ENCODE data around the gene OMG. TPM values are rescaled to one million over a fixed set of nuclear protein-coding genes. Genes with fewer than 3 reads are reported as not detected.
"Not testable (repeated sequence)": the region's sequence is repeated elsewhere in the genome, so short reads cannot be mapped to it uniquely, and the experiment has no call there.

The OMG gene
- total RNA-seq, 1 donor = 0.63 TPM

DNA sequence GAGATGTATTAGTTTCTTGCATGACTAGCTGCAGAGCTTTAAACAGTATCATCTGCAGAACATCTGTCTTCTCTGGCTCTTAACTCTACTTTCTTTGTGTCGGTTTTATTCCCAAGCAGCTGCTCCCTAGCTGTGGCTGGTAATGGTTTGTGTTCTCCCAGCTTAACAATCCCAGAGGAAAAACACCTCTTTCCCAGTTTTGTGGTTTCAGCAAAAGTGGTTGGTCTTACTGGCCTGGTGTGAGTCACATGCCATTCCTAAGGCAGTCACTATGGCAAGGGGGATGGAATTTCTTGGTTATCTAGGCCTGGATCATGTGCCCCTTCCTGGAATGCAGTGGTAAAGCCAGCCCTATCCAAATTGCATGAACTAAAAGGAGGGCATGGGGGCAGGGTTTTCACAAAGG is 27.5 kb downstream of the OMG start:
- TF ChIP-seq CTCF (IDR thresholded peaks at IDR 0.05; ENCODE audit: insufficient read depth, low read length) = no peak
- no peak overlapping the region for H3K4me3 ChIP-seq (ENCODE audit: low read depth, low read length)
- DNase-seq (ENCODE audit: low read depth) = peak; percentile 99

GRCh38 chr17:31269036-31269577 is 27.9 kb downstream of the OMG start:
- TF ChIP-seq CTCF (IDR thresholded peaks at IDR 0.05; ENCODE audit: insufficient read depth, low read length) = no peak
- H3K4me3 ChIP-seq (ENCODE audit: low read depth, low read length) = no peak overlapping the region
- no peak for DNase-seq (ENCODE audit: low read depth)

DNA sequence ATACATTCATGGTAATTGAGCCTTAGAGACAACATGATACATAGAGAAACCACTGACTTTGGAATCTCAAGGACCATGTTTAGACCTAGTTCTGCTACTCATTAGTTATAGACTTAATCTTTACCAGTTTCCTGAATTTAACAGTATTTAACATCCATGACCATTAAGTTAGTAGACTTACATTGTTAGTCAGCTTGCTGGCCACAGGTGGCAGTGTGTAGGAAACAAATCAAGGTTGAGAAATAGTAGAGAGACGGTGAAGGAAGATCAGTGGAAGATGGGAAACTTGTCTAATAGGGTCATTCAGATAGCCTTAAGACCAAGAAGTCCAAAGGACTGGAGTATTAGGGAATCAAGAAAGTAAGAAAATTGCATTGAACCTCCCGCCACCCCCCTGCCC is 31.0 kb downstream of the OMG start:
- no peak for DNase-seq (ENCODE audit: low read depth)
- no peak for TF ChIP-seq CTCF (IDR thresholded peaks at IDR 0.05; ENCODE audit: insufficient read depth, low read length)
- H3K4me3 ChIP-seq (ENCODE audit: low read depth, low read length) = no peak overlapping the region

- DNase-seq (ENCODE audit: low read depth); H3K4me3 ChIP-seq (ENCODE audit: low read depth, low read length): not testable (repeated sequence)
These were observed 34.1 kb downstream of the OMG start for GRCh38 chr17:31262923-31263322.

DNA sequence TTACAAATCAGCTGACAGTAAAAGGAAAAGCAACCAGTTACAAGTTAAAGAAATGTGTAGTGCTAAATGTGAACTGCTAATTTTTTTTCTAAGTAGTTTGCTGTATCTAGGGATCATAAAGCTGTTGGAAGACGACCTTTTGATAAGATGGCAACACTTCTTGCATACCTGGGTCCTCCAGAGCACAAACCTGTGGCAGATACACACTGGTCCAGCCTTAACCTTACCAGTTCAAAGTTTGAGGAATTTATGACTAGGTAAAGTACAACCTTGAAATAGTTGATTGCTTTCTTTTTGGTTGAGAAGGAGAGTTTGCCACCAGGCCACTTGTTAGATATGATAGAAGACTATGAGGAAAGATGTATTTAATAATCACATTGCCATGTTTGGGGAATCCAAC is 35.4 kb downstream of the OMG start:
- DNase-seq (ENCODE audit: low read depth) = no peak
- H3K4me3 ChIP-seq (ENCODE audit: low read depth, low read length) = no peak overlapping the region
- no peak for TF ChIP-seq CTCF (IDR thresholded peaks at IDR 0.05; ENCODE audit: insufficient read depth, low read length)

DNA sequence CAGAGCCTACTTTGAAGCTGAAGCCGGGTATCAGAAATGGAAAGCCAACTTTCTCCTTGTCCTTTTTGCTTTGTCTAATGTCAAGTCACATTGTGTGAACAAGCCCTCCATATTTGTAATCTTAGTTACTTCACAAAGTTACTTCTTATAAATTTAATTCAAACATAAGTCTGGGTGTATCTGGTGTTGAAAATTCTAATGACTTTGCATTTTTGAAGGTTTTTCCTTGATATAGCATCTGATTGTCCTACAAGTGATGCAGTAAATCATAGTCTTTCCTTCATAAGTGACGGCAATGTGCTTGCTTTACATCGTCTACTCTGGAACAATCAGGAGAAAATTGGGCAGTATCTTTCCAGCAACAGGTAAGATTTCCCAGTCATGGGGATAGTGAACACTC is 36.9 kb downstream of the OMG start:
- H3K4me3 ChIP-seq (ENCODE audit: low read depth, low read length) = no peak overlapping the region
- no peak for DNase-seq (ENCODE audit: low read depth)
- no peak for TF ChIP-seq CTCF (IDR thresholded peaks at IDR 0.05; ENCODE audit: insufficient read depth, low read length)

- DNase-seq (ENCODE audit: low read depth) = no peak
- no peak overlapping the region for H3K4me3 ChIP-seq (ENCODE audit: low read depth, low read length)
- no peak for TF ChIP-seq CTCF (IDR thresholded peaks at IDR 0.05; ENCODE audit: insufficient read depth, low read length)
These were observed 40.1 kb downstream of the OMG start for GRCh38 chr17:31256936-31257335.
